ENCODE measurements around the gene BMP7. TPM values are rescaled to one million over a fixed set of nuclear protein-coding genes. Genes with fewer than 3 reads are reported as not detected.

BMP7 gene
- total and polyA plus RNA-seq, 8 donors: 0.67 to 22.4 (median 16.2) TPM

DNA sequence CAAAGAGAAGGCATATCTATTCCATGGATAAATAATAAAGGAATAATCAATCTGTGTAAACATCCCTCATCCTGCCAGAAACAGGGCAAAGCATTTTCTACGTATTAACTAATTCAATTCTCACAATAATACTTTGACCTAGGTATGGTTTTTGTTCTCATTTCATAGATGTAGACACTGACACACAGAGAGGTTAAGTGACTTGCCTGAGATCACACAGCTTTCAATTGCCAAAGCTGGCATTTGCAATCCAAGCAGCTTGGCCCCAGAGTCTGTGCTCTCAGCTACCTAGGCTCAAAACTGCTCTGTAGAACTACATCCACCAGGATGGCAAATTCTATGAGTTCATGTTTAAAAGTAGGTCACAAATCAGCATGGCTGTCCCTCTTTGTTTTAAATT lies 124.9 kb downstream of the BMP7 start:
- no peaks in the 10 kb centered on the region for H3K4me1 ChIP-seq
- no peak overlapping the region for H3K27ac ChIP-seq
- H3K4me3 ChIP-seq: no peak overlapping the region
- H3K9me3 ChIP-seq: no peaks in the 10 kb centered on the region
- ATAC-seq (no peak), DNase-seq (no peak)
- peaks cover 0 to 10% of the 10 kb centered on the region in 2 donors for H3K27me3 ChIP-seq
- TF ChIP-seq, protein P1, sequence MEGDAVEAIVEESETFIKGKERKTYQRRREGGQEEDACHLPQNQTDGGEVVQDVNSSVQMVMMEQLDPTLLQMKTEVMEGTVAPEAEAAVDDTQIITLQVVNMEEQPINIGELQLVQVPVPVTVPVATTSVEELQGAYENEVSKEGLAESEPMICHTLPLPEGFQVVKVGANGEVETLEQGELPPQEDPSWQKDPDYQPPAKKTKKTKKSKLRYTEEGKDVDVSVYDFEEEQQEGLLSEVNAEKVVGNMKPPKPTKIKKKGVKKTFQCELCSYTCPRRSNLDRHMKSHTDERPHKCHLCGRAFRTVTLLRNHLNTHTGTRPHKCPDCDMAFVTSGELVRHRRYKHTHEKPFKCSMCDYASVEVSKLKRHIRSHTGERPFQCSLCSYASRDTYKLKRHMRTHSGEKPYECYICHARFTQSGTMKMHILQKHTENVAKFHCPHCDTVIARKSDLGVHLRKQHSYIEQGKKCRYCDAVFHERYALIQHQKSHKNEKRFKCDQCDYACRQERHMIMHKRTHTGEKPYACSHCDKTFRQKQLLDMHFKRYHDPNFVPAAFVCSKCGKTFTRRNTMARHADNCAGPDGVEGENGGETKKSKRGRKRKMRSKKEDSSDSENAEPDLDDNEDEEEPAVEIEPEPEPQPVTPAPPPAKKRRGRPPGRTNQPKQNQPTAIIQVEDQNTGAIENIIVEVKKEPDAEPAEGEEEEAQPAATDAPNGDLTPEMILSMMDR (IDR thresholded peaks at IDR 0.05): no peak
- intact Hi-C loops (cut with DNase I): no loop called here
- no peaks in the 10 kb centered on the region for H3K36me3 ChIP-seq

DNA sequence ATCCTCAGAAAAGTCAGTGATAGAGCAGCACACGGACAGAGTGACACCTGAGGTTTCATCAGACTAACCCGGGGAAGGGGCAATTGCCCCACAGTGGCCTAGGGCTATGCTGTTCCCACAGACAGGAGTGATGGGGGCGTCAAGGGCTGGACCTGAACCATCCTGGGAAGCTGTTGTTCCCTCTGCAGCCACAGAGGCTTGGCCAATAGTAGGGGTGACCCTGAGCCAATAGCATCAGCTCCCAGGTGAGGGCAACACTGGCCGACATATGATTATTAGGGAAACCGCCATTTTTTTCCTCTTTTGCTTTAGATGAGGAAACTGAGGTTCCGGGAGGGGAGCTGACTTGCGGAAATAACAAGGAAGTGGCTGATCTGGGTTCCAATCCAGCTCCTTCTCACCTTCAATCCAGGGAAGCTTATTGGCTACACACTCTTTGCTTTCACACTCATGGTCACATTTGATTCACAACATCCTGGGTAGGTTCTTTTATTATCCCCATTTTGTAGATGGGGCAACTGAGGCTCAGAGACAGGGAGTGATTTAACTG lies 126.0 kb downstream of the BMP7 start:
- intact Hi-C loops (cut with DNase I): no loop called here
- Histone ChIP-seq H3K27ac (no peak overlapping the region), H3K4me1 (no peaks in the 10 kb centered on the region), H3K4me3 (no peak overlapping the region), H3K9me3 (no peaks in the 10 kb centered on the region), H3K27me3 (peaks cover 0 to 9% of the 10 kb centered on the region in 2 donors), H3K36me3 (no peaks in the 10 kb centered on the region)
- DNase-seq: no peak
- ATAC-seq: no peak
- TF ChIP-seq, protein P1 (IDR thresholded peaks at IDR 0.05): no peak

DNA sequence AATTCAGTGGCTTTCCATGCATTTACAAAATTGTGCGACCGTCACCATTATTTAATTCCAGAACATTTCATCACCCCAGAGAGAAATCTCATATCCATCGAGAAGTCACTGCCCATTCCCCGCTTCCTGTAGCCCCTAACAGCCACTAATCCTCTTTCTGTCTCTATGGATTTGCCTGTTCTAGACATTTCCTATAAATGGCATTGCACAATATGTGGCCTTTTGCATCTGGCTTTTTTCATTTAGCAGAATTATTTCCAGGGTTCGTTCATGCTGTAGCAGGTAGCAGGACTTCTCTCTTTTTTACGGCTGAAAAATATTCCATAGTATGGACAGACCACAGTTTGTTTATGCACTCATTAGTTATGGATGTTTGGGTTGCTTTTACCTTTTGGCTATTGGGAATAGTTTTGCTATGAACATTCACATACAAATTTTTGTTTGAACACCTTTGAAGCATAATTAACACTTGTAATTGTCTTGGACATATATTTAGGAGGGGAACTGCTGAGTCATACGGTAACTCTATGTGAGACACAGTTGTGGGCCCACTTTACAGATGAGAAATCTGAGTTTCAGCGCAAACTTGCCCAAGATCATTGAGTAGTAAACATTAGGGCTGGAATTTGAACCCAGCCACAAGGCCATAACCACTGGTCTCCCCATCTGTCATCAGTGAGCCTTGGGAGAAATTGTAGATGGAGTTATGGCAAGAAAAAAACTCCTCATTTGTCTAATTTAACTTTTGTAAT lies 126.9 kb downstream of the BMP7 start:
- DNase-seq: no peak
- Histone ChIP-seq H3K4me1 (no peaks in the 10 kb centered on the region), H3K27ac (no peak overlapping the region), H3K36me3 (no peaks in the 10 kb centered on the region), H3K4me3 (no peak overlapping the region), H3K9me3 (no peaks in the 10 kb centered on the region), H3K27me3 (peaks cover 0 to 3% of the 10 kb centered on the region in 2 donors)
- ATAC-seq: no peak
- intact Hi-C loops (cut with DNase I): no loop called here
- TF ChIP-seq, protein P1 (IDR thresholded peaks at IDR 0.05): no peak

DNA sequence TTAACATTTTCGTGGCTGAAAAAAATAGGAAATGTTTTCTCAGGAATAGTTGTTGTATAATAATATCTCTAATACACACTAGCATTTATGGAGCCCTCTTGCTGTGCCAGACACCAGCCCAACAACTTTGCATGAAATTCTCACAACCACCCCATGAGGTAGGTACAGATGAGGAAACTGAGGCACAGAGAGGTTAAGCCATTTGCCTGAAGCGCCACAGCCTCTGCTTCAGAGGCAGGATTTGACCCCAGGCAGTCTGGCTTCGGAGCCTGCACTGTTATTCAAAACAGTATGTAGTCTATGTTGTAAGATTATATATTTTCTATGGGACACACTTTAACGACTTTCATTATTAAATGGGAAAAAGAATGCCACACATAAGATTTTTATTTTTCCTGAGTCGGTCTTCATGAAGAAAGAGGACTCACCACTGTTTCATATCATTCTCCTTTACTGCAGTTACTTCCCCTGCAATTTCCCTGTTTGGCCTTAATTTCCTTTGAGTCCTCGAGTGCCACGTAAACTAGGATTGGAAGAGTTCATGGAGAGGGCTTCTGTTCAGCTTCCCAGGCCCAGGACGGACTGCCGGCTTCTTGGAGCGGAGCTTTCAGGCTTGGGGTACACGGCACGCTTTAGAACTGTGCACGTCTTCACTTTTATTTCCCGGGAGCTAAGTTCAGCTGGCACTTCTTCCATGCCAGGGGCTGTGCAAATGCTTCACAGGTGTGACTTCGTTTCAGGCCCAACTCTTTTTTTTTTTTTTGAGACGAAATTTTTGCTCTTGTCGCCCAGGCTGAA lies 128.0 kb downstream of the BMP7 start:
- TF ChIP-seq, protein P1 (IDR thresholded peaks at IDR 0.05): no peak
- no peaks in the 10 kb centered on the region for H3K9me3 ChIP-seq
- no peak overlapping the region for H3K27ac ChIP-seq
- no peak overlapping the region for H3K4me3 ChIP-seq
- intact Hi-C loops (cut with DNase I): no loop called here
- H3K4me1 ChIP-seq: no peaks in the 10 kb centered on the region
- H3K36me3 ChIP-seq: no peaks in the 10 kb centered on the region
- DNase-seq (no peak), ATAC-seq (no peak)
- peaks cover 0 to 9% of the 10 kb centered on the region in 2 donors for H3K27me3 ChIP-seq

DNA sequence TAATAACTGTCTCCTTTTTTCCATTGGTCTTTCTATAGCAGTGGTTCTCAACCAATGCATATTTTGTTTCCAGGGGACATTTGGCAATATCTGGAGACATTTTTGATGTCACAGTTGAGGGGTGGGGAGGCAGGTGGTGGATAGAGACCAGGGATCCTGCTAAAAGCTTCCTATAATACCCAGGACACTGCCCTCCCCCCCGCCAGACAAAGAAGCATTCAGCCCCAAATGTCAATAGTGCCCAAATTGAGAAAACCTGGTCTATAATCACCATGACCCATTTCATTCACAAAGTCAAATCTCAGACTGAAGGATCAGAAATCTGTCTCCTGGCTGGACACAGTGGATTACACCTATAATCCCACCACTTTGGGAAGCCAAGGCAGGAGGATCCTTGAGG lies 128.8 kb downstream of the BMP7 start:
- TF ChIP-seq, protein P1 (IDR thresholded peaks at IDR 0.05): no peak
- ATAC-seq: no peak

More for the DNA sequence above, 128.8 kb downstream of the BMP7 start:
- intact Hi-C loops (cut with DNase I): no loop called here
- no peak overlapping the region for H3K27ac ChIP-seq
- no peaks in the 10 kb centered on the region for H3K4me1 ChIP-seq
- H3K4me3 ChIP-seq: no peak overlapping the region
- no peaks in the 10 kb centered on the region for H3K9me3 ChIP-seq
- peaks cover 0 to 7% of the 10 kb centered on the region in 2 donors for H3K27me3 ChIP-seq
- no peak for DNase-seq
- H3K36me3 ChIP-seq: no peaks in the 10 kb centered on the region

All from left lung (tissue), 10 donors.